ENCODE results near the gene DGAT2.
A peak's percentile ranks its signal among the peaks of the same experiment; 100 is the strongest.

DGAT2 gene

GRCh38 chr11:75728992-75729391 is 39.6 kb upstream of the DGAT2 start:
- Histone ChIP-seq H3K4me1 (ENCODE audit: control insufficient read depth, insufficient read depth, low read length) (no peaks in the 10 kb centered on the region), H3K27ac (ENCODE audit: extremely low read depth, low read depth, low read length) (no peak overlapping the region), H3K9me3 (ENCODE audit: control insufficient read depth, insufficient read depth, low read depth, low read length) (no peaks in the 10 kb centered on the region), H3K36me3 (ENCODE audit: control insufficient read depth in 2 of 2, insufficient read depth in 1 of 2, low read length in 2 of 2) (no peaks in the 10 kb centered on the region), H3K4me3 (ENCODE audit: low read depth, low read length) (no peak overlapping the region)
- CTCF ChIA-PET, result interaction anchor here (0.7 to 2.3 kb wide), 2 partner anchors 23 to 356 kb away, joined by 3 to 8 read pairs; no protein-coding TSS in a partner anchor
- TF ChIP-seq ZNF654 (tag by site-specific recombination; IDR thresholded peaks at IDR 0.05; ENCODE audit: low read depth), result no peak
- POLR2A ChIA-PET, result interaction anchor here (0.6 kb wide), 1 partner anchor 350 kb away, joined by 3 read pairs; no protein-coding TSS in a partner anchor

- no peak for TF ChIP-seq ZNF302 (tag by site-specific recombination; IDR thresholded peaks at IDR 0.05; ENCODE audit: low read depth)
- ChIA-PET POLR2A (no interaction called here), CTCF (no interaction called here)
- Histone ChIP-seq H3K36me3 (ENCODE audit: control insufficient read depth in 2 of 2, insufficient read depth in 1 of 2, low read length in 2 of 2) (no peaks in the 10 kb centered on the region), H3K4me3 (ENCODE audit: low read depth, low read length) (no peak overlapping the region), H3K4me1 (ENCODE audit: control insufficient read depth, insufficient read depth, low read length) (no peaks in the 10 kb centered on the region), H3K9me3 (ENCODE audit: control insufficient read depth, insufficient read depth, low read depth, low read length) (no peaks in the 10 kb centered on the region), H3K27ac (ENCODE audit: extremely low read depth, low read depth, low read length) (no peak overlapping the region)
Measured at GRCh38 chr11:75731095-75731494, 37.5 kb upstream of the DGAT2 start.

- Histone ChIP-seq H3K4me1 (ENCODE audit: control insufficient read depth, insufficient read depth, low read length) (no peaks in the 10 kb centered on the region), H3K4me3 (ENCODE audit: low read depth, low read length) (no peak overlapping the region), H3K9me3 (ENCODE audit: control insufficient read depth, insufficient read depth, low read depth, low read length) (no peaks in the 10 kb centered on the region), H3K27ac (ENCODE audit: extremely low read depth, low read depth, low read length) (no peak overlapping the region), H3K36me3 (ENCODE audit: control insufficient read depth in 2 of 2, insufficient read depth in 1 of 2, low read length in 2 of 2) (no peaks in the 10 kb centered on the region)
- CTCF ChIA-PET, result no interaction called here
- POLR2A ChIA-PET, result no interaction called here
- no peak for TF ChIP-seq ZNF596 (tag by site-specific recombination; IDR thresholded peaks at IDR 0.05)
- no peak for TF ChIP-seq ZNF155 (tag by site-specific recombination; IDR thresholded peaks at IDR 0.05)
- 0 out of 2 replicates have a peak, but pooled peaks have one; percentile 53 for TF ChIP-seq GLI4 (tag by site-specific recombination; IDR thresholded peaks at IDR 0.05)
- no peak for TF ChIP-seq ZNF530 (tag by site-specific recombination; IDR thresholded peaks at IDR 0.05; ENCODE audit: low read depth)
Measured at GRCh38 chr11:75733071-75733430, 35.5 kb upstream of the DGAT2 start.

GRCh38 chr11:75733431-75734107 is 35.0 kb upstream of the DGAT2 start:
- Histone ChIP-seq H3K27ac (ENCODE audit: extremely low read depth, low read depth, low read length) (no peak overlapping the region; the same call in 1 of the 2 replicates), H3K36me3 (ENCODE audit: control insufficient read depth in 2 of 2, insufficient read depth in 1 of 2, low read length in 2 of 2) (no peaks in the 10 kb centered on the region), H3K4me1 (ENCODE audit: control insufficient read depth, insufficient read depth, low read length) (no peaks in the 10 kb centered on the region), H3K4me3 (ENCODE audit: low read depth, low read length) (no peak overlapping the region), H3K9me3 (ENCODE audit: control insufficient read depth, insufficient read depth, low read depth, low read length) (no peaks in the 10 kb centered on the region)
- ChIA-PET POLR2A (no interaction called here), CTCF (interaction anchor here (0.6 kb wide), 1 partner anchor 69 kb away, joined by 3 read pairs; no protein-coding TSS in a partner anchor)
- TF ChIP-seq ZNF10 (tag by site-specific recombination; IDR thresholded peaks at IDR 0.05), result no peak
- TF ChIP-seq EGR2 (tag by site-specific recombination; IDR thresholded peaks at IDR 0.05; ENCODE audit: low read depth), result peak; percentile 64
- TF ChIP-seq ZBTB17 (tag by site-specific recombination; IDR thresholded peaks at IDR 0.05), result no peak
- no peak for TF ChIP-seq ZNF292 (tag by site-specific recombination; IDR thresholded peaks at IDR 0.05; ENCODE audit: borderline replicate concordance, low read depth)
- TF ChIP-seq ZNF704 (tag by site-specific recombination; IDR thresholded peaks at IDR 0.05), result no peak
- TF ChIP-seq ZFHX2 (tag by site-specific recombination; conservative IDR thresholded peaks at IDR 0.05), result peak; percentile 77
- no peak for TF ChIP-seq ZNF138 (tag by site-specific recombination; IDR thresholded peaks at IDR 0.05; ENCODE audit: borderline replicate concordance)

Data from HEK293 (cell line).